PFSK-1 (cell line): ENCODE measurements around the gene MRPS30.

Experiments used
- FOXP2 ChIP-seq: optimal IDR thresholded peaks from 2 replicates; pipeline ENCODE3; 2011; ENCODE audit warnings: borderline replicate concordance, control low read depth, inconsistent platforms; ENCODE audit not compliant: insufficient read depth; ENCODE audit errors: extremely low read length, extremely low read depth
- POLR2AphosphoS5 ChIP-seq: IDR thresholded peaks from 2 replicates; pipeline ENCODE4 v1.6.1; 2012; ENCODE audit warnings: low read depth, mild to moderate bottlenecking, control low read depth, low read length, moderate library complexity
- SIN3A ChIP-seq: IDR thresholded peaks from 2 replicates; pipeline ENCODE4 v1.6.1; 2012; ENCODE audit warnings: mild to moderate bottlenecking, low read length, moderate library complexity, borderline replicate concordance; ENCODE audit not compliant: insufficient read depth
- TAF1 ChIP-seq: IDR thresholded peaks from 2 replicates; pipeline ENCODE4 v1.6.1; 2012; ENCODE audit warnings: low read length, control low read depth, borderline replicate concordance; ENCODE audit not compliant: insufficient read depth
- TF ChIP-seq, protein P1 (sequence below), 2 experiments: IDR thresholded peaks; 2 replicates each; pipeline versions ENCODE4 v1.6.1 to v1.8.0; 2011 to 2012; ENCODE audit warnings: low read depth in 2 of 2, low read length in 2 of 2, control low read depth in 1 of 2, inconsistent platforms in 1 of 2, mild to moderate bottlenecking in 1 of 2, moderate library complexity in 1 of 2; ENCODE audit not compliant: insufficient read depth in 1 of 2

MRPS30 gene

DNA sequence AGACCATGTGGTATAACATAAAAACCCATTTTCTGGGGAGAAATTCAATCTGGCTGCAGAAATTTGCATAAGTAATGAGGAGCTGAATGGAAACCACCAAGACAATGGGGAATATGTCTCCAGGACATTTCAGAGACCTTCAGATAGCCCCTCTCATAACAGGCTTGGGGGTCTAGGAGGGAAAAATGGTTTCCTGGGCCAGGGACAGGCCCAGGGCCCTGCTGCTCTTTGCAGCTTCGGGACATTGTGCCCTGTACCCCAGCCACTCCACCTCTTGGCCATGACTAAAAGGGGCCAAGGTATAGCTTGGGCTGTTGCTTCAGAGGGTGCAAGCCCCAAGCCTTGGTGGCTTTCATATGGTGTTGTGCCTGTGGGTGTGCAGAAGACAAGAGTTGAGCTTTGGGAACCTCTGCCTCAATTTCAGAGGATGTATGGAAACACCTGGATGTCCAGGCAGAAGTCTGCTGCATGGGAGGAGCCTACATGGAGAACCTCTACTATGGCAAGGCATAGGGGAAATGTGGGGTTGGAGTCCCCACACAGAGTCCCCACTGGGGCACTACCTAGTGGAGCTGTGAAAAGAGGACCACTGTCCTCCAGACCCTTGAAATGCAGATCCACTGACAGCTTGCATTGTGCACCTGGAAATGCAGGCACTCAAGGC, 30.4 kb downstream of the MRPS30 start:
- TF ChIP-seq TAF1 = no peak
- TF ChIP-seq POLR2AphosphoS5 = no peak
- no peak for TF ChIP-seq SIN3A
- TF ChIP-seq, protein P1, sequence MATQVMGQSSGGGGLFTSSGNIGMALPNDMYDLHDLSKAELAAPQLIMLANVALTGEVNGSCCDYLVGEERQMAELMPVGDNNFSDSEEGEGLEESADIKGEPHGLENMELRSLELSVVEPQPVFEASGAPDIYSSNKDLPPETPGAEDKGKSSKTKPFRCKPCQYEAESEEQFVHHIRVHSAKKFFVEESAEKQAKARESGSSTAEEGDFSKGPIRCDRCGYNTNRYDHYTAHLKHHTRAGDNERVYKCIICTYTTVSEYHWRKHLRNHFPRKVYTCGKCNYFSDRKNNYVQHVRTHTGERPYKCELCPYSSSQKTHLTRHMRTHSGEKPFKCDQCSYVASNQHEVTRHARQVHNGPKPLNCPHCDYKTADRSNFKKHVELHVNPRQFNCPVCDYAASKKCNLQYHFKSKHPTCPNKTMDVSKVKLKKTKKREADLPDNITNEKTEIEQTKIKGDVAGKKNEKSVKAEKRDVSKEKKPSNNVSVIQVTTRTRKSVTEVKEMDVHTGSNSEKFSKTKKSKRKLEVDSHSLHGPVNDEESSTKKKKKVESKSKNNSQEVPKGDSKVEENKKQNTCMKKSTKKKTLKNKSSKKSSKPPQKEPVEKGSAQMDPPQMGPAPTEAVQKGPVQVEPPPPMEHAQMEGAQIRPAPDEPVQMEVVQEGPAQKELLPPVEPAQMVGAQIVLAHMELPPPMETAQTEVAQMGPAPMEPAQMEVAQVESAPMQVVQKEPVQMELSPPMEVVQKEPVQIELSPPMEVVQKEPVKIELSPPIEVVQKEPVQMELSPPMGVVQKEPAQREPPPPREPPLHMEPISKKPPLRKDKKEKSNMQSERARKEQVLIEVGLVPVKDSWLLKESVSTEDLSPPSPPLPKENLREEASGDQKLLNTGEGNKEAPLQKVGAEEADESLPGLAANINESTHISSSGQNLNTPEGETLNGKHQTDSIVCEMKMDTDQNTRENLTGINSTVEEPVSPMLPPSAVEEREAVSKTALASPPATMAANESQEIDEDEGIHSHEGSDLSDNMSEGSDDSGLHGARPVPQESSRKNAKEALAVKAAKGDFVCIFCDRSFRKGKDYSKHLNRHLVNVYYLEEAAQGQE (IDR thresholded peaks at IDR 0.05; ENCODE audit: insufficient read depth in 1 of 2, low read depth in 2 of 2, low read length in 2 of 2) = no peak
- TF ChIP-seq FOXP2 = no peak

DNA sequence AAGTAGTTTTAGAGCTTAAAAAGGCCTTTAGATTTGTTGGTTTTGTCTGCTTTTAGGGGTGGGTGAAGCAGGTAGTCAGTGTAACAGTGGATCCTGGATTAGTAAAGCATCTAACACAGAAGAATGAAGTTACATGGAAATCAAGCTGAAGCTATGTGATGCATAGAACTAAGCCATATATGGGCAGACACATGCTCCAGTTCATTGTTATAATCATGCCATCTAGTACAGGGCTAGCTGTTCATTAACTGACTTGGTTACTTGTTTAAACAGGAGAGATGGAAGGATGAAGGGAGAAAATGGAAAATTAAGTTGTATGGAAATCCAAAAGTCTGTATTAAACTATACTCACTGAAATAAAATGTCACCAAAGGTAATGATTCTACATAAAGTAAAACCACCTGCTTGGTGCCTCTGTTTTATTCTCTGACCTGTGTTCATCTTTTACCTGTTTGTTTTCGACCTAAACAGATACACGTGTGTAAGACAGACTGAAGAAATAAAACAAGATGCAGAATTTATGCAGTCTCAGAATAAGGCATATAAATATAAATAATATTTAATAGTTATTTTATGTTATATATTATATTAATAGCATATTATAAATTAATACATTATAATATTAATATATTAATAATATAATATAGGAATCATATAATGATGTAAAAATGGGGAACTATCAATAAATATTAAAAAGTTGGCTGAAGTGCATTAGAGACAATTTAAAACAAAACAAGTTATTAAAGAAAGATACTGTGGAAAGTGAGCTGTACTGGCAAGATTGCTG, 33.9 kb downstream of the MRPS30 start:
- TF ChIP-seq TAF1 (no peak), POLR2AphosphoS5 (no peak), SIN3A (no peak), FOXP2 (no peak)
- TF ChIP-seq, protein P1 (IDR thresholded peaks at IDR 0.05; ENCODE audit: insufficient read depth in 1 of 2, low read depth in 2 of 2, low read length in 2 of 2) = no peak

DNA sequence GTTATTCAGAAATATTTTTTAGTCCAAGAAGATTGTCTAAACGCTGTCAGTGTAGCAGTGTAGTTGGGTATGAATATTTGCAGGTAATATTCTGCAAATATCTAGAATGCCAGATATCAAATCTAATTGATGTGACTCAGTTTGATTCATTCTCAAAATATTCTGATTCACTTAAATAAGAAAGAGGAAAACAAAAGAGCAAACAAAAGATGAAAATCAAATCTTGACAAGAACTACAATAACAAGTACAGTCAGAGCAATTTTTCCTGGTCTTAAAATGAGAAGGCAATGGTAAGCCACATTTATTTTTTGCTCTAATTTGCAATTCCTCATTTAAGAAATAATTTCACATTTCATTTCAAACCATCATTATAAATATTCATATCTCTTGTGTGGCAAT, 36.0 kb downstream of the MRPS30 start:
- TF ChIP-seq, protein P1 (IDR thresholded peaks at IDR 0.05; ENCODE audit: insufficient read depth in 1 of 2, low read depth in 2 of 2, low read length in 2 of 2) = no peak
- TF ChIP-seq FOXP2 (no peak), SIN3A (no peak), POLR2AphosphoS5 (no peak), TAF1 (no peak)

DNA sequence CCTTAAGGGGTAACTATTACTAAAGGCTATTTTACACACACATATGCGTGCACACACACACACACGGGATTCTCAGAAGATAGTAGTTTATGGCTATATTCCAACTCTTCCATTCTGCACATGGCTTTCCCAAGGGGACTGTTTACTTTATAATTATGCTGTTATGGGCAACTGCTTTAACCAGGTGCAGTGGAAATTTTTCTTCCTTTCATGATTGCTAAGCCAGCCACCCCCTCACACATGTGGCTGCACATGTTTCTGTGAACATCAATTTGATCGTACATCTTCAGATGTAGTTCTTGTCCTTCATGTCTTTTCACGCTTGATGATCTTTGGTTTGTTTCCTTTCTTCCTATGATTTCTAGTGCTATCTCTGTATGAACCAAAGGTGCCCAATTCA, 37.0 kb downstream of the MRPS30 start:
- TF ChIP-seq, protein P1 (IDR thresholded peaks at IDR 0.05; ENCODE audit: insufficient read depth in 1 of 2, low read depth in 2 of 2, low read length in 2 of 2) = no peak
- TF ChIP-seq TAF1 = no peak
- TF ChIP-seq POLR2AphosphoS5 = no peak
- no peak for TF ChIP-seq FOXP2
- TF ChIP-seq SIN3A = no peak
